CD4-positive, alpha-beta T cell (primary cell): ENCODE results near the gene SAXO1. TPM values are rescaled to one million over a fixed set of nuclear protein-coding genes. Genes with fewer than 3 reads are reported as not detected.

Experiments
- ATAC-seq: fragments of 200-7000 bp; cut with Tn5 transposase; one replicate; pipeline ENCODE4 v1.10.0; 2022; ENCODE audit warnings: mild to moderate bottlenecking; ENCODE audit not compliant: poor library complexity
- CTCF ChIA-PET: fragments of 350-600 bp; sonication (Branson Sonifier 250); formaldehyde crosslinking; loops from one replicate; lab custom pipeline; 2021; ENCODE audit warnings: antibody characterized with exemption, inconsistent platforms; lab: Charles Lee
- POLR2A ChIA-PET: fragments of 350-600 bp; sonication (Branson Sonifier 250); formaldehyde crosslinking; loops from one replicate; lab custom pipeline; 2021; ENCODE audit warnings: antibody characterized with exemption, inconsistent platforms; lab: Charles Lee
- DNase-seq, 14 experiments: peaks; one replicate each; pipeline ENCODE4 v3.0.0-alpha.2; 2013 to 2020; ENCODE audit warnings: mixed read lengths in 2 of 14
- H3K27ac ChIP-seq, 2 donors: one replicate each; pipeline versions ENCODE4 v1.5.1 to v1.7.0; 2013; ENCODE audit warnings: low read length in 2 of 2, low read depth in 1 of 2, mild to moderate bottlenecking in 1 of 2
- H3K27me3 ChIP-seq, 2 experiments: 1 replicate in 1 of 2; 2 replicates in 1 of 2; pipeline versions ENCODE4 v1.6.1 to v1.7.0; 2013; ENCODE audit warnings: low read length in 2 of 2, control low read depth in 1 of 2, mild to moderate bottlenecking in 1 of 2, moderate library complexity in 1 of 2; ENCODE audit not compliant: insufficient read depth in 2 of 2, control insufficient read depth in 1 of 2
- H3K36me3 ChIP-seq: one replicate; pipeline ENCODE4 v1.6.1; 2013; ENCODE audit warnings: low read length, control low read depth; ENCODE audit not compliant: insufficient read depth
- H3K4me1 ChIP-seq: one replicate; pipeline ENCODE4 v1.6.1; 2013; ENCODE audit warnings: low read length, control low read depth; ENCODE audit not compliant: insufficient read depth
- H3K4me3 ChIP-seq: one replicate; pipeline ENCODE4 v1.5.1; 2013; ENCODE audit warnings: mild to moderate bottlenecking, low read length, moderate library complexity
- H3K9me3 ChIP-seq, 2 experiments: 1 replicate in 1 of 2; 2 replicates in 1 of 2; pipeline versions ENCODE4 v1.6.1 to v1.7.0; 2013; ENCODE audit warnings: low read length in 2 of 2, mild to moderate bottlenecking in 2 of 2, control low read depth in 1 of 2, moderate library complexity in 1 of 2; ENCODE audit not compliant: control insufficient read depth in 1 of 2, insufficient read depth in 1 of 2
- H3K27ac Mint-ChIP-seq: one replicate; pipeline ENCODE4 v1.8.0; 2020; ENCODE audit warnings: mixed read lengths
- H3K27me3 Mint-ChIP-seq: one replicate; pipeline ENCODE4 v1.8.0; 2021; ENCODE audit warnings: mixed read lengths
- H3K36me3 Mint-ChIP-seq: one replicate; pipeline ENCODE4 v1.8.0; 2021; ENCODE audit warnings: low read depth, mixed read lengths
- H3K4me1 Mint-ChIP-seq: one replicate; pipeline ENCODE4 v1.8.0; 2021; ENCODE audit warnings: low read depth, mixed read lengths
- H3K4me3 Mint-ChIP-seq: one replicate; pipeline ENCODE4 v1.8.0; 2020; ENCODE audit warnings: mild to moderate bottlenecking, mixed read lengths
- H3K9me3 Mint-ChIP-seq: one replicate; pipeline ENCODE4 v1.8.0; 2020; ENCODE audit warnings: mixed read lengths
- CTCF ChIP-seq: fragments of 200-600 bp; IDR thresholded peaks from one replicate; pipeline ENCODE4 v1.8.0; 2022; ENCODE audit warnings: antibody characterized with exemption, mild to moderate bottlenecking
- intact Hi-C, 2 experiments: fragments of 100-400 bp; cut with DNase I in 1 of 2; cut with micrococcal nuclease in 1 of 2; formaldehyde crosslinking; loops; one replicate each; pipeline versions ENCODE4 v1.15.1 to v1.9.0; 2023 to 2025; cut with DNase I, micrococcal nuclease
- total RNA-seq, 174 experiments: library from RNA in 2 of 174; stranded (reverse) in 2 of 174; gene quantifications; one replicate each; pipeline ENCODE4 v1.2.3 and lab custom pipeline; 2021 to 2026

Gene SAXO1
- total RNA-seq, 2 experiments from 2014 or later: 0.19 to 0.34 TPM

- Histone ChIP-seq H3K36me3 (no peaks in the 10 kb centered on the region), H3K27me3 (peaks cover 4 to 9% of the 10 kb centered on the region in 2 experiments), H3K4me1 (no peaks in the 10 kb centered on the region), H3K9me3 (no peaks in the 10 kb centered on the region), H3K4me3 (no peak overlapping the region), H3K27ac (no peak overlapping the region)
- DNase-seq (no peak), ATAC-seq (no peak)
- Mint-ChIP-seq H3K9me3 (no peaks in the 10 kb centered on the region), H3K36me3 (no peaks in the 10 kb centered on the region), H3K27ac (no peak overlapping the region), H3K4me1 (peaks cover 9% of the 10 kb centered on the region), H3K4me3 (no peak overlapping the region), H3K27me3 (peaks cover 41% of the 10 kb centered on the region)
- no peak for TF ChIP-seq CTCF
- ChIA-PET CTCF (no interaction called here), POLR2A (no interaction called here)
- intact Hi-C loops: no loop called here
Observed at GRCh38 chr9:18973348-18973747, 59.7 kb downstream of the SAXO1 start.

- Mint-ChIP-seq H3K27me3 (peaks cover 47% of the 10 kb centered on the region), H3K36me3 (no peaks in the 10 kb centered on the region), H3K4me3 (no peak overlapping the region), H3K27ac (no peak overlapping the region), H3K9me3 (no peaks in the 10 kb centered on the region), H3K4me1 (peaks cover 9% of the 10 kb centered on the region)
- POLR2A ChIA-PET: no interaction called here
- intact Hi-C loops: no loop called here
- no peak for ATAC-seq
- CTCF ChIA-PET: no interaction called here
- Histone ChIP-seq H3K4me3 (no peak overlapping the region), H3K27ac (no peak overlapping the region), H3K9me3 (peaks cover 0 to 4% of the 10 kb centered on the region in 2 experiments), H3K4me1 (no peaks in the 10 kb centered on the region), H3K36me3 (no peaks in the 10 kb centered on the region), H3K27me3 (peaks cover 4 to 9% of the 10 kb centered on the region in 2 experiments)
- no peak for TF ChIP-seq CTCF
- DNase-seq: no peak
Observed at GRCh38 chr9:18972675-18973074, 60.3 kb downstream of the SAXO1 start.

GRCh38 chr9:18971909-18972308, 61.1 kb downstream of the SAXO1 start:
- H3K36me3 ChIP-seq: no peaks in the 10 kb centered on the region
- H3K27ac ChIP-seq: no peak overlapping the region
- H3K27me3 ChIP-seq: peaks cover 4 to 9% of the 10 kb centered on the region in 2 experiments
- H3K27ac Mint-ChIP-seq: no peak overlapping the region
- no peak for ATAC-seq
- no peak for TF ChIP-seq CTCF
- intact Hi-C loops: no loop called here
- no peak overlapping the region for H3K4me3 Mint-ChIP-seq
- no peaks in the 10 kb centered on the region for H3K4me1 ChIP-seq
- ChIA-PET CTCF (no interaction called here), POLR2A (no interaction called here)
- H3K4me3 ChIP-seq: no peak overlapping the region
- no peaks in the 10 kb centered on the region for H3K36me3 Mint-ChIP-seq
- DNase-seq: no peak
- peaks cover 48% of the 10 kb centered on the region for H3K27me3 Mint-ChIP-seq
- peaks cover 5% of the 10 kb centered on the region for H3K4me1 Mint-ChIP-seq
- peaks cover 0 to 11% of the 10 kb centered on the region in 2 experiments for H3K9me3 ChIP-seq
- no peaks in the 10 kb centered on the region for H3K9me3 Mint-ChIP-seq
